CD4-positive, alpha-beta T cell (primary cell): ENCODE measurements around the gene XRRA1. TPM values are rescaled to one million over a fixed set of nuclear protein-coding genes. Genes with fewer than 3 reads are reported as not detected.
A peak's percentile ranks its signal among the peaks of the same experiment; 100 is the strongest.
"Not testable (repeated sequence)": the region's sequence is repeated elsewhere in the genome, so short reads cannot be mapped to it uniquely, and the experiment has no call there.

Experiments
- ATAC-seq: fragments of 200-7000 bp; cut with Tn5 transposase; one replicate; pipeline ENCODE4 v1.10.0; 2022; ENCODE audit warnings: mild to moderate bottlenecking; ENCODE audit not compliant: poor library complexity
- CTCF ChIA-PET: fragments of 350-600 bp; sonication (Branson Sonifier 250); formaldehyde crosslinking; loops from one replicate; lab custom pipeline; 2021; ENCODE audit warnings: antibody characterized with exemption, inconsistent platforms; lab: Charles Lee
- POLR2A ChIA-PET: fragments of 350-600 bp; sonication (Branson Sonifier 250); formaldehyde crosslinking; loops from one replicate; lab custom pipeline; 2021; ENCODE audit warnings: antibody characterized with exemption, inconsistent platforms; lab: Charles Lee
- DNase-seq, 14 experiments: peaks; one replicate each; pipeline ENCODE4 v3.0.0-alpha.2; 2013 to 2020; ENCODE audit warnings: mixed read lengths in 2 of 14
- H3K27ac ChIP-seq, 2 donors: one replicate each; pipeline versions ENCODE4 v1.5.1 to v1.7.0; 2013; ENCODE audit warnings: low read length in 2 of 2, low read depth in 1 of 2, mild to moderate bottlenecking in 1 of 2
- H3K27me3 ChIP-seq, 2 experiments: 1 replicate in 1 of 2; 2 replicates in 1 of 2; pipeline versions ENCODE4 v1.6.1 to v1.7.0; 2013; ENCODE audit warnings: low read length in 2 of 2, control low read depth in 1 of 2, mild to moderate bottlenecking in 1 of 2, moderate library complexity in 1 of 2; ENCODE audit not compliant: insufficient read depth in 2 of 2, control insufficient read depth in 1 of 2
- H3K36me3 ChIP-seq: one replicate; pipeline ENCODE4 v1.6.1; 2013; ENCODE audit warnings: low read length, control low read depth; ENCODE audit not compliant: insufficient read depth
- H3K4me1 ChIP-seq: one replicate; pipeline ENCODE4 v1.6.1; 2013; ENCODE audit warnings: low read length, control low read depth; ENCODE audit not compliant: insufficient read depth
- H3K4me3 ChIP-seq: one replicate; pipeline ENCODE4 v1.5.1; 2013; ENCODE audit warnings: mild to moderate bottlenecking, low read length, moderate library complexity
- H3K9me3 ChIP-seq, 2 experiments: 1 replicate in 1 of 2; 2 replicates in 1 of 2; pipeline versions ENCODE4 v1.6.1 to v1.7.0; 2013; ENCODE audit warnings: low read length in 2 of 2, mild to moderate bottlenecking in 2 of 2, control low read depth in 1 of 2, moderate library complexity in 1 of 2; ENCODE audit not compliant: control insufficient read depth in 1 of 2, insufficient read depth in 1 of 2
- H3K27ac Mint-ChIP-seq: one replicate; pipeline ENCODE4 v1.8.0; 2020; ENCODE audit warnings: mixed read lengths
- H3K27me3 Mint-ChIP-seq: one replicate; pipeline ENCODE4 v1.8.0; 2021; ENCODE audit warnings: mixed read lengths
- H3K36me3 Mint-ChIP-seq: one replicate; pipeline ENCODE4 v1.8.0; 2021; ENCODE audit warnings: low read depth, mixed read lengths
- H3K4me1 Mint-ChIP-seq: one replicate; pipeline ENCODE4 v1.8.0; 2021; ENCODE audit warnings: low read depth, mixed read lengths
- H3K4me3 Mint-ChIP-seq: one replicate; pipeline ENCODE4 v1.8.0; 2020; ENCODE audit warnings: mild to moderate bottlenecking, mixed read lengths
- H3K9me3 Mint-ChIP-seq: one replicate; pipeline ENCODE4 v1.8.0; 2020; ENCODE audit warnings: mixed read lengths
- CTCF ChIP-seq: fragments of 200-600 bp; IDR thresholded peaks from one replicate; pipeline ENCODE4 v1.8.0; 2022; ENCODE audit warnings: antibody characterized with exemption, mild to moderate bottlenecking
- intact Hi-C, 2 experiments: fragments of 100-400 bp; cut with DNase I in 1 of 2; cut with micrococcal nuclease in 1 of 2; formaldehyde crosslinking; loops; one replicate each; pipeline versions ENCODE4 v1.15.1 to v1.9.0; 2023 to 2025; cut with DNase I, micrococcal nuclease
- total RNA-seq, 174 experiments: library from RNA in 2 of 174; stranded (reverse) in 2 of 174; gene quantifications; one replicate each; pipeline ENCODE4 v1.2.3 and lab custom pipeline; 2021 to 2026

The XRRA1 gene
- total RNA-seq, 2 experiments from 2014 or later, result 12.2 to 12.5 TPM

GRCh38 chr11:74895340-74896116 lies 53.4 kb downstream of the XRRA1 start:
- no peak for DNase-seq
- no peak overlapping the region for H3K4me3 Mint-ChIP-seq
- no peaks in the 10 kb centered on the region for H3K4me1 ChIP-seq
- H3K4me1 Mint-ChIP-seq, result no peaks in the 10 kb centered on the region
- peaks cover 29% of the 10 kb centered on the region for H3K9me3 Mint-ChIP-seq
- ChIA-PET CTCF (no interaction called here), POLR2A (no interaction called here)
- H3K27ac ChIP-seq, result no peak overlapping the region
- intact Hi-C loops, result no loop called here
- TF ChIP-seq CTCF, result no peak
- H3K4me3 ChIP-seq, result no peak overlapping the region
- H3K27me3 Mint-ChIP-seq, result no peaks in the 10 kb centered on the region
- peaks cover 84% of the 10 kb centered on the region for H3K36me3 Mint-ChIP-seq
- no peak for ATAC-seq
- H3K27ac Mint-ChIP-seq, result no peak overlapping the region
- H3K27me3 ChIP-seq, result no peaks in the 10 kb centered on the region
- H3K36me3 ChIP-seq, result peaks cover 24% of the 10 kb centered on the region
- H3K9me3 ChIP-seq, result peaks cover 7 to 8% of the 10 kb centered on the region in 2 experiments

GRCh38 chr11:74893015-74893414 lies 55.9 kb downstream of the XRRA1 start:
- POLR2A ChIA-PET, CTCF ChIA-PET, H3K27ac ChIP-seq, intact Hi-C loops, H3K4me3 Mint-ChIP-seq, H3K27me3 ChIP-seq, ATAC-seq, H3K4me1 ChIP-seq, DNase-seq, H3K4me1 Mint-ChIP-seq, H3K27ac Mint-ChIP-seq, H3K9me3 ChIP-seq, H3K27me3 Mint-ChIP-seq, H3K4me3 ChIP-seq: not testable (repeated sequence)
- H3K36me3 Mint-ChIP-seq, result peaks cover 87% of the 10 kb centered on the region
- H3K9me3 Mint-ChIP-seq, result peaks cover 21% of the 10 kb centered on the region
- H3K36me3 ChIP-seq, result peaks cover 20% of the 10 kb centered on the region

- no peak overlapping the region for H3K27ac Mint-ChIP-seq
- peak; percentile 60 for TF ChIP-seq CTCF
- Histone ChIP-seq H3K36me3 (peaks cover 33% of the 10 kb centered on the region), H3K4me3 (no peak overlapping the region), H3K9me3 (peaks cover 14 to 19% of the 10 kb centered on the region in 2 experiments), H3K27ac (no peak overlapping the region), H3K4me1 (no peaks in the 10 kb centered on the region), H3K27me3 (no peaks in the 10 kb centered on the region)
- peaks cover 3% of the 10 kb centered on the region for H3K9me3 Mint-ChIP-seq
- no peak overlapping the region for H3K4me3 Mint-ChIP-seq
- ChIA-PET POLR2A (no interaction called here), CTCF (no interaction called here)
- intact Hi-C loops, result loop anchor here (10.0 kb wide), 1 partner anchor 172 kb away; no protein-coding TSS in a partner anchor
- H3K36me3 Mint-ChIP-seq, result peaks cover 49% of the 10 kb centered on the region
- ATAC-seq (no peak), DNase-seq (peak in 2 of 14 experiments; percentile 13 to 20)
- H3K27me3 Mint-ChIP-seq, result no peaks in the 10 kb centered on the region
- no peaks in the 10 kb centered on the region for H3K4me1 Mint-ChIP-seq
These were observed 71.8 kb downstream of the XRRA1 start for GRCh38 chr11:74877132-74877531.
